Fibroblast of pulmonary artery (primary cell): ENCODE data around the gene CTNNA1.

Experiments
- DNase-seq: peaks from one replicate; pipeline ENCODE4 v3.0.0-alpha.2; 2010; ENCODE audit warnings: low read depth
- H3K4me3 ChIP-seq: replicated peaks from 2 replicates; pipeline ENCODE4 v1.5.1; 2011; ENCODE audit warnings: low read depth, mild to moderate bottlenecking, control low read depth, low read length, moderate library complexity
- TF ChIP-seq, protein P1 (sequence below): IDR thresholded peaks from 2 replicates; pipeline ENCODE4 v1.5.1; 2011; ENCODE audit warnings: mild to moderate bottlenecking, control low read depth, low read length, inconsistent platforms; ENCODE audit errors: missing control alignments

CTNNA1 gene

GRCh38 chr5:138954257-138955012 lies 201.2 kb downstream of the CTNNA1 start:
- DNase-seq: no peak
- H3K4me3 ChIP-seq: no peak overlapping the region
- TF ChIP-seq, protein P1, sequence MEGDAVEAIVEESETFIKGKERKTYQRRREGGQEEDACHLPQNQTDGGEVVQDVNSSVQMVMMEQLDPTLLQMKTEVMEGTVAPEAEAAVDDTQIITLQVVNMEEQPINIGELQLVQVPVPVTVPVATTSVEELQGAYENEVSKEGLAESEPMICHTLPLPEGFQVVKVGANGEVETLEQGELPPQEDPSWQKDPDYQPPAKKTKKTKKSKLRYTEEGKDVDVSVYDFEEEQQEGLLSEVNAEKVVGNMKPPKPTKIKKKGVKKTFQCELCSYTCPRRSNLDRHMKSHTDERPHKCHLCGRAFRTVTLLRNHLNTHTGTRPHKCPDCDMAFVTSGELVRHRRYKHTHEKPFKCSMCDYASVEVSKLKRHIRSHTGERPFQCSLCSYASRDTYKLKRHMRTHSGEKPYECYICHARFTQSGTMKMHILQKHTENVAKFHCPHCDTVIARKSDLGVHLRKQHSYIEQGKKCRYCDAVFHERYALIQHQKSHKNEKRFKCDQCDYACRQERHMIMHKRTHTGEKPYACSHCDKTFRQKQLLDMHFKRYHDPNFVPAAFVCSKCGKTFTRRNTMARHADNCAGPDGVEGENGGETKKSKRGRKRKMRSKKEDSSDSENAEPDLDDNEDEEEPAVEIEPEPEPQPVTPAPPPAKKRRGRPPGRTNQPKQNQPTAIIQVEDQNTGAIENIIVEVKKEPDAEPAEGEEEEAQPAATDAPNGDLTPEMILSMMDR: no peak

DNA sequence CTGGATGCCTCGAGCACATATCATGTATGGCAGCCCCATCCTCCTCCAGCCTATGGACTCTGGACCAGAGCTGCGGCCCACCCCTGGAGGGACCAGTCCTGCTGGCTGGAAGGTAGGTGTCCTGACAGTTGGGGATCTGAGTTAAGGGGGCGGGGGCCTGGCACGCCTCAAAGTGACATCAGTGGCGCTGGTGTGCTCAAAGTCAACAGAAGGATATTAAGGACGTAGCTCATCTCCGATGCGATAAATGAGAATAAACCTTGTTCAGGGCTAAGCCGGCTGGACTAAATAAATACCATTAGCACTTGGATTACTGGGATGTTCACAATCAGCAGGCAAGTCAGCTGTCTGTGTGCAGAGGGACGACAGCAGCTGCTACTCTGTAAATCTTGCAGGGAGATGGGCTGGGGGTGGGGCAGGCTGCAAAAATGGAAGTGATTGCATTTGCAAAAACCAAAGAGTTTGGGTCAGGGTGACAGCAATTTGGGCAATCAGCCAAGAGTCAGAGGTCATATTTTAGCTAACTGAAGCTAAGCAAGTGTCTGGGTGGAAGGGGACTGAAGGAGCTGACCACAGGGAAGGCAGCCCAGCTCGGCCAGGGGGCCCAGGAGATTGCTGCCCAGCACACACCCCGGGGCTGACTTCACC lies 201.9 kb downstream of the CTNNA1 start:
- TF ChIP-seq, protein P1: no peak
- H3K4me3 ChIP-seq: no peak overlapping the region
- no peak for DNase-seq

- no peak for DNase-seq
- TF ChIP-seq, protein P1: no peak
Measured at GRCh38 chr5:138955671-138956295, 202.6 kb downstream of the CTNNA1 start.

DNA sequence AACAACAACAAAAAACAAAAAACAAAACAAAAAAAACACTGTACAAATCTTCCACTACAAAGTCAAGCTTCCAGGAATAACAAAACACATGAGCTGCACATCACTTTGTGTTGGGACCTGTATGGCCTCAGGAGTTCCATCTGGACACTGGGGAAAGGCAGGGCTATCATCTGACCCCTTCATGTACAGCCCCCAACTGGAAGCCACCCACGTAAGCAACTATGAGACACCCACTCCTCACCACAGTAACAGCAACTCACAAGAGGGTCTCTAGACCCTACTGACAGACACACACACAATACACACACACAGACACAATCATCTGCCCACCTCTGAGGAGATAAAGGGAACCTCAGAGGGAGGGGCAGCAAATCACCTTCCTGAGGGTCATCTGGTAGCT lies 203.6 kb downstream of the CTNNA1 start:
- H3K4me3 ChIP-seq: no peak overlapping the region
- TF ChIP-seq, protein P1: no peak
- no peak for DNase-seq

More at GRCh38 chr5:138955671-138956295, 202.6 kb downstream of the CTNNA1 start:
- H3K4me3 ChIP-seq: no peak overlapping the region

GRCh38 chr5:138960145-138960692 lies 207.0 kb downstream of the CTNNA1 start:
- DNase-seq: no peak
- TF ChIP-seq, protein P1: no peak
- no peak overlapping the region for H3K4me3 ChIP-seq

GRCh38 chr5:138961221-138961620 lies 208.0 kb downstream of the CTNNA1 start:
- no peak for DNase-seq
- TF ChIP-seq, protein P1: no peak
- H3K4me3 ChIP-seq: no peak overlapping the region
